ENCODE results near the gene C1orf198. TPM values are rescaled to one million over a fixed set of nuclear protein-coding genes. Genes with fewer than 3 reads are reported as not detected.

The C1orf198 gene
- total and polyA plus RNA-seq, 2 of the 8 experiments (the other 6 are each of a cell fraction or from before 2014, with no cell fraction given), result 30.6 to 45.0 TPM

DNA sequence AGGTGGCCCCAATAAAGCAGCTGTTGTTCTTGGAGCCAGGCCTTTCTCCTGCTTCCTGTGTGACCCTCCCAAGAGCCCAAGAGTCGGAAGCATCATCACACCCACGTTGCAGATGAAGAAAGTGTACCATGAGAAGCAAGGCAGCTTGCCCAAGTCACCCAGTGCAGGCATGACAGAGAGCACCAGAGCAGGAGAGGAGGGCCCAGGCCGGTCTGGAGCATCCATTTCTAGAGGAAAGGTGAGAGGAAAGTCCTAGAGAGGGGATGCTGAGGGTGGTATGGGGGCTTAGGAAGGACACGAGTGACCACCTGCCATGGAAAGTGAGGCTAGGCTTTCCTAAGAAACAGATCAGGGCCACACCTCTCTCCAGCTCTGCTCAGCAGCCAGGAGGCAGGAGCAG, 47.0 kb downstream of the C1orf198 start:
- Histone ChIP-seq H3K23me2 (ENCODE audit: low read depth, low read length) (no peaks in the 10 kb centered on the region), H3K79me2 (ENCODE audit: control insufficient read depth in 1 of 2, insufficient read depth in 2 of 2, low read length in 2 of 2) (no peaks in the 10 kb centered on the region), H3K23ac (ENCODE audit: insufficient read length) (no peak overlapping the region), H2AFZ (ENCODE audit: low read length) (no peak overlapping the region), H3K14ac (ENCODE audit: insufficient read length) (no peak overlapping the region), H3K79me1 (ENCODE audit: low read depth, low read length) (no peaks in the 10 kb centered on the region), H4K91ac (replicated peaks; ENCODE audit: insufficient read length, low read length) (no peak overlapping the region), H3K27ac (ENCODE audit: low read depth, low read length) (no peak overlapping the region), H2BK120ac (replicated peaks; ENCODE audit: low read depth, low read length) (no peak overlapping the region), H3K4me2 (ENCODE audit: insufficient read depth in 1 of 2, low read depth in 2 of 2, low read length in 2 of 2) (no peak overlapping the region), H4K20me1 (replicated peaks in 1 of 2; ENCODE audit: control insufficient read depth in 1 of 2, insufficient read depth in 2 of 2, low read length in 2 of 2) (peaks cover 0 to 1% of the 10 kb centered on the region in 2 experiments), H4K8ac (ENCODE audit: extremely low read depth, insufficient read depth, low read length) (no peak overlapping the region; the same call in 1 of the 2 replicates), H2AK5ac (ENCODE audit: low read depth, low read length) (no peak overlapping the region), H3K27me3 (replicated peaks in 1 of 4; ENCODE audit: control insufficient read depth in 3 of 4, extremely low read depth in 1 of 4, insufficient read depth in 3 of 4, low read length in 3 of 4) (no peaks in the 10 kb centered on the region; a peak in 2 of 7 replicates), H3K4me1 (replicated peaks in 1 of 4; ENCODE audit: control insufficient read depth in 3 of 4, insufficient read depth in 4 of 4, low read length in 3 of 4) (no peaks in the 10 kb centered on the region), H4K5ac (ENCODE audit: insufficient read length, low read depth, low read length) (no peak overlapping the region), H2BK12ac (ENCODE audit: low read depth, low read length) (no peak overlapping the region), H2BK5ac (ENCODE audit: low read depth, low read length) (no peak overlapping the region), H3K9ac (replicated peaks in 1 of 4; ENCODE audit: extremely low read depth in 1 of 4, low read depth in 3 of 4, low read length in 3 of 4) (no peak overlapping the region), H3K36me3 (ENCODE audit: control insufficient read depth in 2 of 4, insufficient read depth in 4 of 4, low read length in 3 of 4) (no peaks in the 10 kb centered on the region), H3K56ac (replicated peaks; ENCODE audit: insufficient read length, low read depth, low read length) (no peak overlapping the region), H3K18ac (ENCODE audit: extremely low read depth, low read length) (no peak overlapping the region), H3K9me3 (ENCODE audit: insufficient read depth in 2 of 2, low read depth in 1 of 2, low read length in 1 of 2) (no peaks in the 10 kb centered on the region), H2BK15ac (ENCODE audit: low read length) (no peak overlapping the region), H2BK20ac (ENCODE audit: low read length) (no peak overlapping the region), H3K4ac (replicated peaks; ENCODE audit: insufficient read length, low read depth, low read length) (no peak overlapping the region), H3K4me3 (ENCODE audit: extremely low read depth in 1 of 4, insufficient read depth in 2 of 4, low read depth in 3 of 4, low read length in 4 of 4) (no peak overlapping the region)
- CTCF ChIA-PET (ENCODE audit: partially characterized antibody), result interaction anchor here (1.3 kb wide), 2 partner anchors 18 to 178 kb away, joined by 3 to 5 read pairs; no protein-coding TSS in a partner anchor
- FAIRE-seq (no peak), DNase-seq (ENCODE audit: low read depth in 1 of 2, low spot score in 2 of 2) (no peak)
- POLR2A ChIA-PET (ENCODE audit: partially characterized antibody), result no interaction called here
- TF ChIP-seq CTBP2 (IDR thresholded peaks at IDR 0.05; ENCODE audit: borderline replicate concordance, insufficient read depth, insufficient read length, low read length) (no peak), YY1 (IDR thresholded peaks at IDR 0.05; ENCODE audit: low read depth, low read length) (no peak), HDAC6 (IDR thresholded peaks at IDR 0.05; ENCODE audit: low read depth, low read length) (no peak), RBBP5 (IDR thresholded peaks at IDR 0.05; ENCODE audit: borderline replicate concordance, low read depth, low read length) (no peak), EGR1 (IDR thresholded peaks at IDR 0.05; ENCODE audit: borderline replicate concordance, low read depth, low read length) (no peak), HDAC2 (IDR thresholded peaks at IDR 0.05; ENCODE audit: borderline replicate concordance in 1 of 2, low read depth in 2 of 2, low read length in 2 of 2) (no peak), GTF2F1 (IDR thresholded peaks at IDR 0.05; ENCODE audit: borderline replicate concordance, low read depth, low read length) (no peak), SIRT6 (IDR thresholded peaks at IDR 0.05; ENCODE audit: low read length) (no peak)
- WGBS, 2 experiments (ENCODE audit: extremely low coverage in 1 of 2, insufficient coverage in 1 of 2, insufficient read length in 1 of 2, insufficient replicate concordance in 2 of 2, low coverage in 1 of 2, low lambda C conversion rate in 2 of 2, missing lambda C conversion rate in 1 of 2), result 76% methylated on average over 4 of the region's 4 CpGs; no CpG with 5 or more reads in 1 of the 2 experiments
